ENCODE results near the gene TOMM70. TPM values are rescaled to one million over a fixed set of nuclear protein-coding genes. Genes with fewer than 3 reads are reported as not detected.

The TOMM70 gene
- total and polyA plus RNA-seq, 2 of the 13 experiments (the other 11 are each of a cell fraction or from before 2014, with no cell fraction given): 27.0 to 77.2 TPM

DNA sequence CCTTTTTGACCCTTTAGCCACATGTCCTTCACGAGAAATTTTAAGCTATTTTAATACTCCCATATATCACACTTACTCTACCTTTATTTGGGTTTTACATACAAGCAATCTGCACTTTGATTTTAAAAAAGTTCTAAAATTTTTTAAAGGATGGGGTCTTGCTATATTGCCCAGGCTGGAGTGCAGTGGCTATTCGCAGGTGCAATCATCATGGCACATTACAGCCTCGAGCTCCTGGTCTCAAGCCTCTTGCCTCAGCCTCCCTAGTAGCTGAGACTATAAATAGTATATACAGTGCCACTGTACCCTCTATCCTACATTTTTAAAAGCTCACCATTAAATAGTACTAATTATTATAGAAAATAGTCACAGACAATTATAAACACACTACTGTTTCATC is 36.5 kb downstream of the TOMM70 start:
- Histone ChIP-seq H3K36me3 (replicated peaks in 1 of 2; ENCODE audit: control insufficient read depth in 1 of 2, insufficient read depth in 2 of 2, low read length in 2 of 2) (peaks cover 4 to 48% of the 10 kb centered on the region in 2 experiments), H3K79me2 (ENCODE audit: insufficient read depth, low read length) (no peaks in the 10 kb centered on the region), H3K4me2 (ENCODE audit: low read depth, low read length) (no peak overlapping the region), H3K27ac (ENCODE audit: extremely low read length, insufficient read depth, low read length) (no peak overlapping the region), H3K9ac (ENCODE audit: insufficient read depth, low read depth, low read length) (no peak overlapping the region), H3K9me3 (ENCODE audit: low read length) (peaks cover 4% of the 10 kb centered on the region; the same call in 1 of the 2 replicates), H3K4me3 (replicated peaks in 1 of 3; ENCODE audit: insufficient read depth in 1 of 3, low read depth in 2 of 3, low read length in 3 of 3) (no peak overlapping the region), H3K4me1 (ENCODE audit: insufficient read depth, low read length) (peaks cover 10% of the 10 kb centered on the region), H2AFZ (ENCODE audit: low read length) (no peak overlapping the region), H4K20me1 (ENCODE audit: insufficient read depth, low read length) (no peaks in the 10 kb centered on the region), H3K27me3 (ENCODE audit: control insufficient read depth in 1 of 2, insufficient read depth in 2 of 2, low read length in 2 of 2) (no peaks in the 10 kb centered on the region)
- ChIA-PET CTCF (ENCODE audit: low intra/inter-chr PET ratio, low total read pairs) (no interaction called here), POLR2A (interaction anchor here (0.8 kb wide), 1 partner anchor 37 kb away, joined by 3 read pairs; the partner anchor contains the start of genes LNP1 and TOMM70)
- no TSS peak for BruUV-seq (replicated peaks)
- FAIRE-seq (no peak), ATAC-seq (no peak), DNase-seq (ENCODE audit: low spot score) (no peak)
- WGBS (ENCODE audit: low lambda C conversion rate): 95% methylated on average over 3 of the region's 3 CpGs
- intact Hi-C loops (cut with micrococcal nuclease; ENCODE audit: unreplicated experiment) (no loop called here), in situ Hi-C loops (cut with HindIII; ENCODE audit: extremely low pct_ligation_motif_present, low pct_unique_long_range_greater_than_20kb) (no loop called here)
- TF ChIP-seq, protein P1, sequence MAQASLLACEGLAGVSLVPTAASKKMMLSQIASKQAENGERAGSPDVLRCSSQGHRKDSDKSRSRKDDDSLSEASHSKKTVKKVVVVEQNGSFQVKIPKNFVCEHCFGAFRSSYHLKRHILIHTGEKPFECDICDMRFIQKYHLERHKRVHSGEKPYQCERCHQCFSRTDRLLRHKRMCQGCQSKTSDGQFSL (CRISPR knock-in tag; IDR thresholded peaks at IDR 0.05): no peak
- TF ChIP-seq ZNF121 (CRISPR knock-in tag; IDR thresholded peaks at IDR 0.05): peak; percentile 80

GRCh38 chr3:100361897-100362296 is 39.0 kb downstream of the TOMM70 start:
- in situ Hi-C loops (cut with HindIII; ENCODE audit: extremely low pct_ligation_motif_present, low pct_unique_long_range_greater_than_20kb) (no loop called here), intact Hi-C loops (cut with micrococcal nuclease; ENCODE audit: unreplicated experiment) (no loop called here)
- BruUV-seq (replicated peaks): no TSS peak
- H4K20me1 ChIP-seq (ENCODE audit: insufficient read depth, low read length): no peaks in the 10 kb centered on the region
- peaks cover 4% of the 10 kb centered on the region; the same call in 1 of the 2 replicates for H3K9me3 ChIP-seq (ENCODE audit: low read length)
- no peak overlapping the region for H3K27ac ChIP-seq (ENCODE audit: extremely low read length, insufficient read depth, low read length)
- DNase-seq (ENCODE audit: low spot score) (no peak), FAIRE-seq (no peak), ATAC-seq (no peak)
- peaks cover 2 to 23% of the 10 kb centered on the region in 2 experiments; a peak in 4 of 5 replicates for H3K36me3 ChIP-seq (replicated peaks in 1 of 2; ENCODE audit: control insufficient read depth in 1 of 2, insufficient read depth in 2 of 2, low read length in 2 of 2)
- no peak overlapping the region for H3K9ac ChIP-seq (ENCODE audit: insufficient read depth, low read depth, low read length)
- no peak overlapping the region for H3K4me2 ChIP-seq (ENCODE audit: low read depth, low read length)
- H3K4me1 ChIP-seq (ENCODE audit: insufficient read depth, low read length): peaks cover 25% of the 10 kb centered on the region
- no peak overlapping the region for H3K4me3 ChIP-seq (replicated peaks in 1 of 3; ENCODE audit: insufficient read depth in 1 of 3, low read depth in 2 of 3, low read length in 3 of 3)
- POLR2A ChIA-PET: no interaction called here
- no peaks in the 10 kb centered on the region for H3K79me2 ChIP-seq (ENCODE audit: insufficient read depth, low read length)
- WGBS (ENCODE audit: low lambda C conversion rate): 100% methylated on average over 1 of the region's 1 CpG
- CTCF ChIA-PET (ENCODE audit: low intra/inter-chr PET ratio, low total read pairs): no interaction called here
- H2AFZ ChIP-seq (ENCODE audit: low read length): no peak overlapping the region
- H3K27me3 ChIP-seq (ENCODE audit: control insufficient read depth in 1 of 2, insufficient read depth in 2 of 2, low read length in 2 of 2): no peaks in the 10 kb centered on the region
- no peak for TF ChIP-seq HMG20B (CRISPR knock-in tag; conservative IDR thresholded peaks at IDR 0.05)
- 0 out of 2 replicates have a peak, but pooled peaks have one; percentile 45 for TF ChIP-seq ZMYM3 (CRISPR knock-in tag; IDR thresholded peaks at IDR 0.05)
- TF ChIP-seq ZNF451 (CRISPR knock-in tag; IDR thresholded peaks at IDR 0.05): no peak
- no peak for TF ChIP-seq CBX1 (IDR thresholded peaks at IDR 0.05; ENCODE audit: low read depth)
- no peak for TF ChIP-seq ZNF337 (CRISPR knock-in tag; IDR thresholded peaks at IDR 0.05; ENCODE audit: borderline replicate concordance, low read depth)
- peak; percentile 69 for TF ChIP-seq RBM22 (optimal IDR thresholded peaks at IDR 0.05; ENCODE audit: low read length)
- TF ChIP-seq, protein P2, sequence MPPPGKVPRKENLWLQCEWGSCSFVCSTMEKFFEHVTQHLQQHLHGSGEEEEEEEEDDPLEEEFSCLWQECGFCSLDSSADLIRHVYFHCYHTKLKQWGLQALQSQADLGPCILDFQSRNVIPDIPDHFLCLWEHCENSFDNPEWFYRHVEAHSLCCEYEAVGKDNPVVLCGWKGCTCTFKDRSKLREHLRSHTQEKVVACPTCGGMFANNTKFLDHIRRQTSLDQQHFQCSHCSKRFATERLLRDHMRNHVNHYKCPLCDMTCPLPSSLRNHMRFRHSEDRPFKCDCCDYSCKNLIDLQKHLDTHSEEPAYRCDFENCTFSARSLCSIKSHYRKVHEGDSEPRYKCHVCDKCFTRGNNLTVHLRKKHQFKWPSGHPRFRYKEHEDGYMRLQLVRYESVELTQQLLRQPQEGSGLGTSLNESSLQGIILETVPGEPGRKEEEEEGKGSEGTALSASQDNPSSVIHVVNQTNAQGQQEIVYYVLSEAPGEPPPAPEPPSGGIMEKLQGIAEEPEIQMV (CRISPR knock-in tag; IDR thresholded peaks at IDR 0.05; ENCODE audit: low read depth): no peak
- TF ChIP-seq ARID2 (CRISPR knock-in tag; IDR thresholded peaks at IDR 0.05; ENCODE audit: borderline replicate concordance): no peak
- no peak for TF ChIP-seq ZFP62 (CRISPR knock-in tag; IDR thresholded peaks at IDR 0.05)
- TF ChIP-seq, protein P3, sequence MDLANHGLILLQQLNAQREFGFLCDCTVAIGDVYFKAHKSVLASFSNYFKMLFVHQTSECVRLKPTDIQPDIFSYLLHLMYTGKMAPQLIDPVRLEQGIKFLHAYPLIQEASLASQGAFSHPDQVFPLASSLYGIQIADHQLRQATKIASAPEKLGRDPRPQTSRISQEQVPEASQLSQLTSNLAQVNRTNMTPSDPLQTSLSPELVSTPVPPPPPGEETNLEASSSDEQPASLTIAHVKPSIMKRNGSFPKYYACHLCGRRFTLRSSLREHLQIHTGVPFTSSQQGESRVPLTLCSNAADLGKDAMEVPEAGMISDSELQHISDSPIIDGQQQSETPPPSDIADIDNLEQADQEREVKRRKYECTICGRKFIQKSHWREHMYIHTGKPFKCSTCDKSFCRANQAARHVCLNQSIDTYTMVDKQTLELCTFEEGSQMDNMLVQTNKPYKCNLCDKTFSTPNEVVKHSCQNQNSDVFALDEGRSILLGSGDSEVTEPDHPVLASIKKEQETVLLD (CRISPR knock-in tag; IDR thresholded peaks at IDR 0.05; ENCODE audit: low read depth): no peak
- no peak for TF ChIP-seq ZFY (CRISPR knock-in tag; IDR thresholded peaks at IDR 0.05)
